ENCODE results near the gene TNFRSF14.
A peak's percentile ranks its signal among the peaks of the same experiment; 100 is the strongest.

The TNFRSF14 gene

DNA sequence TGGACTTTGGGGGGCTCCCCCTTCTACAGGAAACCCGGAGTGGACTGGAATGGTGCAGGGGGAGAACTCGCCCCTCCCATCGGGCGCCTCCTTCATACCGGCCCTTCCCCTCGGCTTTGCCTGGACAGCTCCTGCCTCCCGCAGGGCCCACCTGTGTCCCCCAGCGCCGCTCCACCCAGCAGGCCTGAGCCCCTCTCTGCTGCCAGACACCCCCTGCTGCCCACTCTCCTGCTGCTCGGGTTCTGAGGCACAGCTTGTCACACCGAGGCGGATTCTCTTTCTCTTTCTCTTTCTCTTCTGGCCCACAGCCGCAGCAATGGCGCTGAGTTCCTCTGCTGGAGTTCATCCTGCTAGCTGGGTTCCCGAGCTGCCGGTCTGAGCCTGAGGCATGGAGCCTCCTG is at the start of gene TNFRSF14:
TSS of gene TNFRSF14 (plus strand) at position 95 of the 401 bp plus-strand sequence. CDS start at position 389, 294 bp downstream.
- DNase-seq = peak; percentile 73 to 81

DNA sequence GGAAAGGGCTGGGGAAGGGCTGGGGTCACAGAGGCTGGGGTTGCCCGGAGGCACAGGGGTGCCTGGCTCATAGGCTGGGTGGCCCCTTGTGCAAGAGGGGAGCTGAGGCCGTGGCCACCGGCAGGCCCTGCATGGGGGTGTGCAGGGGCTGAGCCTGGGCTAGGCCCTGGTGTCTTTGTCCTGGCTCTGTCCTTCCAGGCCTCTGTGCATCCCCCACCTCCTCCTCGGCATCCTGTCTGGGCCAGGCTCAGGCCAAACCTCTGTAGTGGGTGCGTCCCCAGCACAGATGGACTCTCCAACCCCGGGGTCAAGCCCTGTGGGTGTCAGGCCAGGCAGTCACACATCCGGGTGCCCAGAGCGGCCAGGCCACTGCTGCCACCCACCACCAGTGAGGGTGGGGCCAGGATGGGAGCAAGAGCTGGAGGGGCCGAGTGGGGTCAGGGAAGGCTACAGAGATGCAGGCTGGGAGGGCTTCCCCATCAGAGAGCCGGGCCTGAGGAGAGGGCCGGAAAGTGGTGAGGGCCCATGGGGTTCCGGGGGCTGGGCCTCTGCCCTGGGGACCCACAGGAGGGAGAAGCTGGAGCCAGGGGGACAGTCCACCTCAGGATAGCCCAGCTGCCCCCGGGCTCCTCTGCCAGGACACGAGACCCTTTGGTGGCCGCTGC is 49.1 kb upstream of the TNFRSF14 start:
- DNase-seq = no peak

DNA sequence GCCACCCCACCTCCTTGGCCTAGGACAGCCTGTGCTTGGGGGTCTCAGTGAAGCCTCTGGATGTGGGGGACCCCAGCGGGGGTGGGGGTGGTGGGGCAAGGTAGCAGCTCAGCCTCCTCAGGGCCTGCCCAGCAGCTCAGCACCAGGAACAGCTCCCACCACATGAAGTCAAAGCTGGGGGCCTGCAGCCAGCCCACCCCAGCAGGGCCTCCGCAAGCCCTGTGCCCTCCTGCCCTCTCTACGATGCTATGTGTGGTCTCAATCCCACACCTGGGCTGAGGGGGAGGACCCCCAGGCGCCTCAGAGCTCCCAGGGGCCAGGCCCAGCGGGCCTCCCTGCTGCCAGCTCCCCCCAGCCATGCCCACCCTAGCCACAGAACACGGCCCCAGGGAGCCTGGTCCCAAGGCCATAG is 48.4 kb upstream of the TNFRSF14 start:
- no peak for DNase-seq

DNA sequence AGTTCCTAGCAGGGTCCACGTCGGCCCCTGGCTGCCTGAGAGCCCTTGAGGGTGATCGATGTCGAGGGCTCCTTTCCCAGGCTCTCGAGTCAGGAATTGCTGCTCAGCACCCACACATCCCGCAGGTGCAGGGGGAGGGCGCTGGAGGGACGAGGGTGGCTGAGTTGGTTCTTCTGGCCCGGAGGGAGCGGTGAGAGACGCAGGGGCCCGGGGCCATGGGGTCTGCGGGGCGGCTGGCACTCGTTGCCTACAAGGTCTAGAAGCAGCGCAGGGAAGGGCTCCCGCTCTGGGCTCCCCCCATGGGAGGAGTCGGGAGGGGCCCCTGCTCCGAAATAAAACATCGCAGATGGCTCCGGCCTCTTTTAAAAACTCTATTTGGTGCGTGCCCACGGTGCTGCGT is 48.0 kb upstream of the TNFRSF14 start:
- DNase-seq = no peak

DNA sequence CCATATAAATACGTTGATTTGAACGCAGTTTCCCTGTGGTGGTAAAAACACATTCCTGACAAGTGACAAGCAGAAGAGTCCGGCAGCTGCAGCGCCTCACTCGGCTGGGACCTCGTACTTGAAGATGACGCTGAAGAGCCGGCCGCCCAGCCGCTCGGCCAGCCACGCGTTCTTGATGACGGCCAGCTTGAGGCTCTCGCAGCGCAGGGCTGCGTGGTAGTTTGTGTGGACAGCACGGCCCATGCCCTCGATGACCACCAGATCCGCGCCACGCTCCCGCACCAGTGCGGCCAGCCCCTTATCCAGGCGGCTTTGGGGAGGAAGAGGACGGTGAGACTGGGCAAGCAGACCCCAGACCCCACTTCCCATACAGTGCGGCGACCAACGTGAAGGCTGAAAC is 47.4 kb upstream of the TNFRSF14 start:
- DNase-seq = no peak

DNA sequence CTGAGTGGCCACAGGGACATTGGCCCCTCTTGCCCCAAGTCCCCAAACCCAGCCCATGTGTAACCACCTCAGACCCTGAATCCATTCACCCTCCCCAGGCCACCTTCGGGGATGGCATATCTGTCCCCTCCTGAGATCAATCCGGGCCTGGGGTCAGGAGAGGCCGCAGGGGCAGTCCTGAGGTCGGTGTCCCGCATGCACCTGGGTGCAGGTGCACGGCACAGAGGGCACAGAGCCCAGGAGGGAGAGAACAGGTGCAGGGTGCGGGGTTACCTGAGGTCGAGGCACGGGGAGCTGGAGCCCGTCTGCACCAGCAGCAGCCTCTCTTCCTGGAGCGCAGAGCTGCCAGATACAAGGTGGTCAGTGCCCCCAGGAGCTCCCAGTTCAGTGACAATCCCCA is 46.6 kb upstream of the TNFRSF14 start:
- no peak for DNase-seq

DNA sequence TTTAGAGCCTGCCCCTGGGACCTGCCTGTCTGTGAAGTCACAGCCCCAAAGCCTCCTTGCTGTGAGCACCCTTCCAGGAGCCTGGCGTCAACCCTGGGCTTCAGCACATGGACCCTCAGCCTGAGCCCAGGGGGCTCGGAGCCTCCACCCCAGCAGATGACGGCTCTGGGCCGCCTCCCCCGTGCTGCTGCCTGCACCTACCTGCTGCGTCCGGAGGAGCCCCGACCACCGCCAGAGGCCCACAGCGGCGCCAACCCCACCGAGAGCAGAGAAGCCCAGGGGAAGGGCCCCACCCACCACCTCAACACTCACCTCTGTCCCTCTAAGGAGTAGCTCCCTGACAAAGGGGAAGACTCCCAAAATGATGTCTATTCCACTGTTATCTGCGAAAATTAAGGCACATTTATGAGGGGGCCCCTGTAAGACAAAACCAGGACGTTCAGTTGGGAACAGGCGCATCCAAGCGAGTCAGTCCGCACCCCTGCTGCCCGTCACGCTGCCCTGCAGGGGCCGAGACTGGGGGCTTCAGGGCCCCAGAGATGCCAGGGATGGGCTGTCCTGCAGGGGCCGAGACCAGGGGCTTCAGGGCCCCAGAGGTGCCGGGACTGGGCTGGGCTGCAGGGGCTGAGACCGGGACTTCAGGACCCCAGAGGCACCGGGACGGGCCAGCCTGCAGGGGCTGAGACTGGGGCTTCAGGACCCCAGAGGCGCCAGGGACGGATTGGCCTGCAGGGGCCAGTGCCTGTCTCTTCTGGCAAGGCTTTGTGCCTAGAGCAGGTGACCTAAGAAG is 45.6 kb upstream of the TNFRSF14 start:
- DNase-seq = no peak

DNA sequence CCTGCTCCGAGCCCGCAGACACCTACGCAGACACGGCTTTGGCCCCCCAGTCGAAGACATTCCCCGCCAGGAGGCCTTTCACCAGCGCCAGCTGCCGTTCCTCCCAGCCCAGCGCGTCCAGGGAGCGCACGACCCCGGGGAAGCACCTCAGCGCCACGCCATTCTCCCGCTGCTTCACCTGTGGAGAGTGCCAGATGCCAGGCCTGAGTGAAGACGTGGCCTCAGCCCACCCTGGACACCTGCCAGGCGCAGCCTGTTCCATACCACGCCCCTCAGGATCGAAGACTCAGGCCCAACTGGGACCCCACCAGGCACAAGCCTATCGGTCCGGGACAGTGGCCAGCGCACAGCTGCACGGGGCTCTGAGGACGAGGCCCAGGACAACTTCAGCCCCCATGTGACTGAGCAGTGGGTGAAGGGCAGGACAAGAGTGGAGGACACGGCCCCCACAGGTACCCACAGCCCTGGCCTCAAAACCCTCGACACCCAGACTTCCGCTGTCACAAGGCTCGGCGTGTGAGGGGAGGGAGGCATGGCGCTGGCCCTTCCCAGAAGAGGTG is 43.2 kb upstream of the TNFRSF14 start:
- DNase-seq = no peak

DNA sequence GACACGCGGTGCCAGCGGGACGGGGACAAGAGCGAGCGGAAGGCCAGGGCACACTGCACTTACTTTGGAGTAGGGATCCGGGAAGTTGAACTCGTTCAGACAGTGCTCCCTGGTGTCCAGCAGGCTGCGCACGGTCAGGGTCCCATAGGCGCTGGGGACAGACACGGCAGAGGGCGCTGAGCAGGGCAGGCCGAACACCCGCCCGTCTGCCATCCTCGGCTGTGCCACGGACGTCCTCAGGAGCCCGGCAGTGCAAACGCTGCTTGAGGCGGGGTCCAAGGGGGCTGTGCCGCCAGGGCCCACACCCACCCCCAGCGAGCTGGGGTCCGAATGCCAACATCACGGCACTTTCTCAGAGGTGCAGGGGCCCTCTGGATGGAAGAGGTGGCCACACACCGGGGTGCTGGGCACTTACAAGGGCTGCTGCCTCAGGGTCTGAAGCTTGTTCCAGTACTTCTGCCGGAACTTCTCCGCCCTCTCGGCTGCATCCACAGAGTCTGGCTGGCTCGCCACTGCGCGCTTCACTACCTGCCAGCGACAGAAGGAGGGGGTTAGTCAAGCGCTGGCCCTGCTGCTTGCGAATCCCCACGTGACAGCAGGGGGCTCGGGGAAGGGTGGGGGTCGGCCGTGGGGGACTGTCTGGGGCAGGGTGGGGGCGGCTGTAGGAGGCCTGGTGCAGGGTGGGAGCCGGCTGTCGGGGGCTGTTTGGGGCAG is 42.1 kb upstream of the TNFRSF14 start:
- DNase-seq = no peak

DNA sequence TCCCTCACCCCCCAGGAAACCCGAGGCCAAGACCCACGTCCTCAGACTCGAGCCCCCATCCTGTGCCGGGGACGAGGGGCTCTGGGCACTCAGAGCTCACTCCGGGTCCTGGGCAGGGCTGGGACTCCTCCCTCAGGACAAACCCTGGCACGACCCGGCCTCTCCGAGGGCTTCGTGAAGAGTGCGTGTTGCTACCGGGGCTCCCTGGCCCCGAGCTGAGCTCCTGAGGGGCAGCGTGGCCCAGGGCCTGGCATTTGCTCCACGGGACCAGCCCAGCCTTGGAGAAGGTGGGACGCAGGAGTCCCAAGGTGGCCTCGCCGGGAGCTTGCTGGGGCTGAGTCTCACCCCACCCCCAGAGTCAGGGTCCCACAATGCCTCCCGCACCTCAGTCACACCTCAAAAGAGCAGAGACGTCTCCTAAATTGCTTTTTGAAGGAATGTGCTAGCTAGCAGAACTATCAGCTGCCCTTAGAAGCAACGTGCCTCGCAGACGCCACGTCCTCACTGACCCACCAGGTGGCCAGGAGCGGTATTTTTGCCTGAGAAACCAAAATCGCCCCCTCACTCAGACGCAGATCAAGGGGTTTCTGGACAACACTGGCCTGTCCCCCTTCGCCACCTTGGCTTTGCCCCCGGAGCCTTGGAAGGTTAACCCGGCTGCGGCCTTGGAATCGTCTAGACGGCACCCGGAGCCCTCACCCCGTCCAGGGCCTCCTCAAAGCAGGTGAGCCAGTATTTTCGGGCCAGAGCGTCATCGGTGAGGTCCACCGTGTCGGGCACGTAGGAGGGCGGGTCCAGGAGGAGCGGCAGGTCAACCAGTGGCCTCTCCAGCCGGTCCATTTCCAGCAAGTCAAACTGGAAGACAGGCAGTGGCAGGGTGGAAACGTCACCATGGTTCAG is 41.1 kb upstream of the TNFRSF14 start:
- DNase-seq = no peak

DNA sequence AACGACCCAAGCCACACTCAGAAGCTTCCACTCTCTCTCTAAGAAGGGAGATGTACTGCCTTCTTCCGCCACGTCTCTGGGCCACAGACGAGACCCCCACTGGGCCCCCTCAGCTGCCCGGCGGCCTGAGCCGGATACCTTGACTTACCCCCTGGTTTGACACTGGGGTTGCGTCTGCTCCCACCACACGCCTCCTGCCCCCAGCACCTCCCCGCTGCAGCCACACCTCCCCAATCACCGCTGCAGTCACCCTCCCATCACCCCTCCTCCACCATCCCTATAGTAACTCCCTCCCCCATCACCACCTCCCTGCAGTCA is 40.4 kb upstream of the TNFRSF14 start:
- no peak for DNase-seq

DNA sequence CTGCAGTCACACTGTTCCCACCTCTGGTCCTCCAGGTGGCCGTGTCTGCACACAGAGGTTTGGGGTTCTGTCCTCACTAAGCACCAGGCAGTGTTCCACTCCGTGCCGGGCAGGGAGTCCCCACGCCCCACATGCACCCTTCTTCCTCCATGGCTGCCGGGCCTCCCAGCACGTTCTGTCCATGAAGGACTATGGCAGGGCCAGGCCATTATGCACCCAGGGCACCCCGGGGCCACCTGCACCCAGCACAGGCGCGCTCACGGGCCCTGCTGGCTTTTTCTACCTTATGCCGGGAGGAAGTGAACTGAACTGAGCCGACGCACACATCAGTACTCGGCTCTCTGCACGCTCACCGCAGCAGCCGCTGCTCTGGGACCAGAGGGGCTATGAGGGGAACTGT is 40.0 kb upstream of the TNFRSF14 start:
- DNase-seq = no peak

DNA sequence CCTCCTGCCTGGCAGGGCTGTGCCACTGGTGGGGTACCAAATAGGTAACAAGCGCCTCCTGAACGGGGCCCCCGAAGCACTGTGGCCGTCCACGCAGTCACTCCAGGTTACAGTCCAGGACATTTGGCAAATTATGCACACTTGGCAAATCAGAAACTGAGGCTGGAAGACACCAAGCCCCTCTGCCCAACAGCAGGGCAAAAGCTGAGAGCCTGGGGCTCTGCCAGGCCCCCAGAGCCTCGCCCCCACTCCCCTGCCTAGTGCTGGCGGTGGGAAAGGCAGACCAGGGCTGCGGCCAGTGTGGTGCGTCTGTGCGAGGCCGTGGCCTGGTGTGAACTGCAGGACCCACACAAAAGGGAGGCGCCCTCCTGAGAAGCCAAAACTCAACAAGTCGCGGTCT is 39.2 kb upstream of the TNFRSF14 start:
- DNase-seq = no peak

DNA sequence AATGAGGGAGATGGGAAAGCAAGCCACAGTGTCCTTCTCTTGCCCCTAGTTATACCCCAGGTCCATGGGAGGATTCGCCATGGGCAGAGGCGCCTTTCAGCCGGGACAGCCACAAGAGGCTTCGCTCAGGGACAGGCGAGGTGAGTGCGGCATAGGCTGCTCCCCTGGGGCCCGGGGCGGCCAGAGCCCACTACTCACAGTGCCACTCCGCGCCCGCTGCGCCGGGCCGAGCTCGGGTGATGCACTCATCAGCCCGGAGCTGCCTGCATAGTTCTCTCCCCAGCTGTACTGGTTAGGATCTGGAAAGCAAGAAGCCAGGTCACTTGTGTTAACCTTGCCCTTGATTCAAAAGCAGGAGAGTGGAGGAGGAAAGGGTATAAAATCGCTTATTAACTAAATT is 38.2 kb upstream of the TNFRSF14 start:
- no peak for DNase-seq

DNA sequence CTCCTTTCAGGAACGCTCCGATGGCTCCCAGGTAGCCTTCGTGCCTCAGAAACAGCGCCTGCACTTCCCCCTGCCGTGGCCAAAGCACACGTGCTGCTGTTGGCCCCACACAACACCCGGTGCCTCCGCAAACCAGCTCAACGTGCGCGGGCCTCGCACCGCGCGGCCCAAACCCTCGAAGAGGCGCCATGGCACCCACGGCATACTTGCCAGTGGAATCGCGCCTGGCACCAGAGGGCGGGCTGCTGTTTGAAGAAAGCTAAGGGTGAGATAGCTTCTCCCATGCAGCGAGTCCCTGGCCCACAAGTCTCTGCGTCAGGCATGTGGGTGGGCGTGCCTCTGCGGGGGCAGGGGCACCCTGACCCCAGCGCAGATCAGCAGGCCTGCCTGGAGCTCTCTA is 37.6 kb upstream of the TNFRSF14 start:
- DNase-seq = no peak

DNA sequence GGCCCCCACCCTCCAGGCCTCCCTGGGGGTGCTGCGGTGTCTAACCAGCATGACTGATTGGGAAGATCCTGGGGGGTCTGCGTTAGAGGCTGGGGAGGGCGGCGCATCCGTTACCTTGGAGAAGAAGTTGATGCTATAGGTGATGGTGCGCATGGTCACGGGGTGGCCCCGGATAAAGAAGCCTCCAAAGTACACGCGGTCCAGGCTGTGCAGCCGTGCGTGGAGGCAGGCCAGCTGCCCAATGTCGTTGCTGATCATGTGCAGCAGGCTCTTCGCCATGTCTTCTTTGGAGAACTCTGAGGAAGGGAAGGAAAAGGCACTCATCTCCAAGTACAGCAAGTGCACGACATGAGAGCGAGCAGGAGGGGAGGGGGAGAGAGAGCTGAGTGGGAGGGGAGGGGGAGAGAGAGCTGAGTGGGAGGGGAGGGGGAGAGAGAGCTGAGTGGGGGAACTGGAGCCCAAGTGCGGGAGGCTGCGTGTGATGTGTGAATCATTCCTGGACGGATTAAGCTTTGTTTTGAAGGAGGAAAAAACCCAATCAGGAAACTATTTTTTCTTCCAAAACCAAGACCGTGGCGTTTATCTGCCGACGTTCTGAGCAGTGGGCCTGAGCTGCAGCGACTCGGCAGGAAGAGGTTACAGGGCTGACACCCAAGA is 37.0 kb upstream of the TNFRSF14 start:
- DNase-seq = no peak

DNA sequence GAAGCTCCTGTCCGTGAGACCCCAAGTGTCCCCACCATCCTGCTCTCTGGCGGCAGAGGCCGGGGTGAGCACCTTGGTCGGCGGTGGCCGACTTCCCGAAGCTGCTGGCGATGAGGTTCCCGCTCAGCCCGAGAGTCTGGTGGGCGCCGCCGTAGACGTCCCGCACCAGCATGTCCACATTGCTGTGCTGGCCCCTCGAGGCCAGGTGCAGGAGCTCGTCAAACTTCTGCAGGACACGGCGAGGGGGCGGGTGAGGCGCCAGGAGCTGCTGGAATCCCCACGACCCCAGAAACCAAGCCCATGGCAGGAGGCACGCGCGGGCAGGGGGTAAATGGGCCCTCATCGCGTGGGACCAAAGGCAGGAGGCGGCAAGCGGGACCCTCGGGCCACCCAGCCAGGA is 36.4 kb upstream of the TNFRSF14 start:
- DNase-seq = no peak

DNA sequence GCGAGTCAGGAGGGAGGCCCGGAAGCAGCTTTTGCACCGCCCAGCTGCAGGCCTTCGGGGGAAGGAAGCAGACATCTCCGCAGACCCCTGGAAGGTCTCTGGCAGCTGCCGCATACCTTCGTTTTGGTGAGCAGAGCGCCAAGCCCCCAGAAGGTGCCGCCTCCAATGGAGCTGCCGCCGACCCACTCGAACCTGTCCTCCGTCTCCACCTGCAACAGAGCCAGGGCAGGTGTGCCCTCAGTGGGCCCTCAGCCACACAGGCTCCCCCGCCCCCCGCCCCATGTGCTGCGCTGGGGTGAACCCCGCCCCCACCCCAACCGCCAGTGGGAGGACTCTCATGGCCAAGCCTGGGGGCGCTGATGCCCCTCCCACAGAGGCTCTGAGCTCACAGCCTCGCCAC is 36.0 kb upstream of the TNFRSF14 start:
- DNase-seq = no peak

DNA sequence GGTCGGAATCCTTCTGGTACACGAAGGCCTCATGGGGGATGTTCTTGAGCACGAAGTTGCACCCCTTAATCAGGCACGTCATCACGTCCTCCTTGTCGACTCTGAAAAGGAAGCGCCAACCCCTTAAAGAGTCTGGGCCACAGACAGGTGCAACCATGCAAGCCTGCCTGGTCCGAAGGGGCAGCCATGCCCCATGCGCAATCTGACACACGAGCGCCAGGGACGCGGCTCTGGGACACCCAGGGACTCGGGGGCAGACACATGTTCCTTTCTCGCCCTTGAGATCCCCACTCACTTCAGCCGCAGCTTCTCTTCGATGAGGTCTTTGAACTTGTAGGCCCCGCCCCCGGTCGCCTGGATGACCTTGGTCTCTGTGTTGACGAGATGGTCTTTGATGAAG is 35.4 kb upstream of the TNFRSF14 start:
- no peak for DNase-seq

DNA sequence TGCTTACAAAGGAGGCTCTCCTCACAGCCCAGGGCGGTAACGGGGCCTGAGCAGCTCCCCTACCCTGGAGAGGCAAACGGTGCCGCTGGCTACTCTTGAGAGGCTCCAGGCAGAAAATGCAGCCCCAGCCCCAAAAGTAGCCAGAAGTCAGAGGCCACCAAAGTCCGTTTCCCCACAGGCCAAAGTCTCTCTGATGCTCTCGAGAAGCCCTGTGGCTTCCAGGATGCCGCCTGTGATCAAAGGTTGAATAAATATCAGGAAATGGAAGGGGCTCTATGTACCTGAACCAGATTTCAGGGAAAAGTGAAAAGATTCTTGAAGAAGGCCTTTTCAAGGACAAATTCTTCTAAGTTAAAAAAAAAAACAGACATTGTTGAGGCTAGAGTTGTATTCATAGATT is 33.9 kb upstream of the TNFRSF14 start:
- no peak for DNase-seq

DNA sequence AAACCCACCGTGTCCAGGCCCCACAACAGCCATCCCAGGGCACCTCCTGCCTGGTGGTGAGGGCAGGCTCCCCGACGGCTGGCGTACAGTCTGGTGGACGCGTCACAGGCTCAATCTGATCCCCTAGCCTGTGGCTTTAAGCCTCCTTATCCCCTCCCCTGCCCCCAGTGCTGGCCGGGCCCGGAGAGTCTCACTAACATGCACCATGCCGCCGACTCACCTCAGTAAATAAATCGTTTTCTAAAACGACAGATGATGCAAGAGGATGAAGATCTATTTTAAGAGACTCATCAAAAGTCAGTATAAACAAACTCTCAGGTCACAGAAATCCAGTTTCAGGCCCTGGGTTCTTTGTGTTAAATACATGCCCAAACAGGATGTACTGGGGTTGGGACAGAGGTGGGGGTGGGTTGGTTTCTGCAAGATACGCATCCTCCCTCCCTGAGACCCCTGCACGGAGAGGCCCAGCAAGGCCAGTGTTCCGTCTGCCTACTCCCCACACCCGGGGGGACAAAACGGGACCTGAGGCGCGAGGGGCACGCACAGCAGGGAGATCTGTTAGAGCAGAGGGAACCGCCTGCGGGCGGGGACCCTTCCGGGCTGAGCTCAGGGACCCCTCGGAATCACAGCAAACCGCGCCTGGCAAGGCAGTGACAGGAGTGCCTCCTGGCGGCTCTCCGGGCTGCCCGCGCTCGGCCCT is 32.8 kb upstream of the TNFRSF14 start:
- peak; percentile 51 to 61 for DNase-seq
